ENCODE results near the gene PMM2.
A peak's percentile ranks its signal among the peaks of the same experiment; 100 is the strongest.
"Not testable (repeated sequence)": the region's sequence is repeated elsewhere in the genome, so short reads cannot be mapped to it uniquely, and the experiment has no call there.

The PMM2 gene

DNA sequence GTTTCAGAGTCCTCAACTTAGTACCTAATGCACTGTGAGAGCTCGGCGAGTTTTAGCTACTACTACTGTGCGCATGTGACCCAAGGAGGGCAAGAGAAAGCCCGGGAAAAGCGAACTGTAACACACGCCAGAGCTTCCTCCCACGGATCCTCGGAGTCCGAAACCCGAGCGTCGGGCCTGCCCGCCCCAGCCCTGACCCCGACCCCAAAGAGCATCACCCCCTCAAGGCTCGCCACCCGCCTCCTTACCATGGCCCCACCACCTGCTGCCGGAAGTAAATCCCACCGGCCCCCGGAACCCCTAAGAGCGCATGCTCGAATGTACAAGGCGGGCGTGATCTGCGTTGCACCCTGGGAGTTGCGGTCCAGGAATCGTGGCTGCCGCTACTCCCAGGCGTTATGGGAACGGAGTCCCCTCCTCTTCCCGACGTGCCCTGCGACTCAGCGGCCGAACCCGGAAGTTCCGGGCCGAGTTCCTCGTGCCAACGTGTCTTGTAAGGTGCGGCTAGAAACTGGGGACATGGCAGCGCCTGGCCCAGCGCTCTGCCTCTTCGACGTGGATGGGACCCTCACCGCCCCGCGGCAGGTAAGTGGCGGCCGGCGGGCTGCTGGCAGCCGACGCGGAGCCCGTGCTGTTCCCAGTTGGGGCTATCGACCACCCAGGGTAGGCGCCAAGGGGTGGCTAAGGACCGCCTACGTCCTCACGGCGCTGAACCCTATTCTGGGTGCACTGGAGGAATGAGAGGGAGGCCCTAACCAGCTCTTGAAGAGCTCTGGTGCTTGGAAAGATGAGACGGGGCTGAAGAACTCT, at the start of gene PMM2, which contains the start of gene TMEM186:
Gene PMM2 (plus strand): TSS at position 476 of the 810 bp plus-strand sequence. CDS start 44 bp downstream, at position 520.
Gene TMEM186 (minus strand): TSS at position 276 of the 810 bp plus-strand sequence. CDS start 25 bp downstream, at position 251.
- DNase-seq, result peak; percentile 91

DNA sequence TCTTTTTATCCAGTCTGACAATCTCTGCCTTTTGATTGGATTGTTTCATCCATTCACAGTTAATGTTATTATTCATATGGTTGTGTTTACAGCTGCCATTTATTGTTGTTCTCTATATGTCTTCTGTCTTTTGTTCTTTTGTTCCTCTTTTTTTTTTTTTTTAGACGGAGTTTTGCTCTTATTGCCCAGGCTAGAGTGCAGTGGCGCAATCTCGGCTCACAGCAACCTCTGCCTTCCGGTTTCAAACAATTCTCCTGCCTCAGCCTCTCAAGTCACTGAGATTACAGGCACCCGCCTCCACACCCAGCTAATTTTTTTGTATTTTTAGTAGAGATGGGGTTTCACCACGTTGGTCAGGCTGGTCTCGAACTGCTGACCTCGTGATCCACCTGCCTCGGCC, 48.7 kb upstream of the PMM2 start:
- not testable (repeated sequence) for DNase-seq

DNA sequence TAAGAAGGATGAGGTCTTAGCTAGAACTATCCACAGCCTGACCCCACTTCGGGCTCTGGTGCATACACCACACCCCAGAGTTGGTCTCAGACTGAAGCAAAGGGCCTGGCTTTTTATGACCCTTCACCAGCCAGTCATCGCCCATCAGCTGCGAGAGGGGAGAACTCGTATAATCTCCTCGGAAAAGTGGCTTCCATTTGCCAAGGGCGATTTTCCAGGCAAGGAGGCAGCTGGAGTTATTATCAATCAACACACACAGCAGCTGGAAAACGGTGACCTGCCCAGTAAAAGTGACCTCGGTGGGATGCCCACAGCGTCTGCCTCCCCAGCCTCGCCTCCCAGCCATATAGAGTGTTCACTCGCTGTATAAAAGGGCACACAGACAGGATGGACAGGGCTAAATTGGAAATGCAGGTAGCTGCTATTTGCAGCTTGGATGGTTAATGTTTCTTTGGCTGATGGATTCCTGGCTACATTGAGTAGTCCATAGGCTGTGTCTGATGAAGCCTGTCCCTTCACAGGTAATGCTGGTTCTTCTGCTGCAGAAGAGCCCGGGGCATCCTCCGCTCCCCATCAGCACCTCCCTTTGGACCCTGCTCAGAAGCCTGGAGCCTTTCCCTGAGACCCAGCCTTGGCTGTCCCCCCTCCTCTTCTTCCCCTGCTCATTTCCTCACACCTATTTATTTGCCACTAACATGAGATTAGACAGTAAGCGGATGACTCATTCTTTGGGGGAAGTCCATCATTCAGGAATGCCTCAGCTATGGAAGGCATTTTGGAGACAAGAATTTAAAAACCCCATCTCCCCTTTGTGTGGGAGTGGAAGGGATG, 45.9 kb upstream of the PMM2 start:
- DNase-seq, result peak; percentile 70

- no peak for DNase-seq
Measured at GRCh38 chr16:8752706-8753105, 44.9 kb upstream of the PMM2 start.

- no peak for DNase-seq
Measured at GRCh38 chr16:8753416-8754054, 44.1 kb upstream of the PMM2 start.

DNA sequence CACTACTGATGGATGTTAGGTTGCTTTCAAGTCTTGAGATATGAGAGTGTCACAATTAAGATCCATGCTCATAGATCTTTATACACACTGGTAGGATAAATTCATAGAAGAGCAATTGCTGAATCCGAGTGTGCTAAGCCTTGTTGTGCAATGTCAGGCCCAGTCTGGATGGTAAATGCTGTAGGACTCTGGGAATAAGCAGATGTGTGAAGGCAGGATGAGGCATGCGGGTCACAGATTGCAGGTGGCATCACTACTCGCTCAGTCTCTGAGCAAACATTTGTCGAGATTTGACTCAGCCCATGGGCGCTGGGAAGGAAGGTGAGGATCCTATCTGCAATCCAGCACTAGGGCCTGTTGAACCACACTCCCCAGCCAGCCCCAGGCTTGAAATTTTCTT, 40.9 kb upstream of the PMM2 start:
- DNase-seq, result no peak

DNA sequence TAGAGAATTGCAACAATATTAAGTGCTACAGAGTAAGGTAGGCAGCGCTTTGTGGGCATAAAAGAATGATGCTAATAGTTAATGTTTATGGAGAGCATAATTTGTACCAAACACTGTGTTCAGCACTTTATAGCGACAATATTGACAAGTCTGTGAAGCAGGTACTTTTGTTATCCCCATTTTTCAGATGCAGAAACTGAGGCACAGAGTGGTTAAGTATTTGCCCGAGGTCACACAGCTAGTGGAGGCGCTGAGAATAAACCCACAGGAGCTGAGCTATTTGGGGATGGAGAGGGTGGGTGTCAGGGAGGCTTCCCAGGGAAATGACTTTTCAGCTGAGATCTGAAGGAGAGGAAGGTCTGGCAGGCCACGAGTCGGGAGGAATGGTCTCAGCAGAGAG, 39.6 kb upstream of the PMM2 start:
- DNase-seq, result no peak

DNA sequence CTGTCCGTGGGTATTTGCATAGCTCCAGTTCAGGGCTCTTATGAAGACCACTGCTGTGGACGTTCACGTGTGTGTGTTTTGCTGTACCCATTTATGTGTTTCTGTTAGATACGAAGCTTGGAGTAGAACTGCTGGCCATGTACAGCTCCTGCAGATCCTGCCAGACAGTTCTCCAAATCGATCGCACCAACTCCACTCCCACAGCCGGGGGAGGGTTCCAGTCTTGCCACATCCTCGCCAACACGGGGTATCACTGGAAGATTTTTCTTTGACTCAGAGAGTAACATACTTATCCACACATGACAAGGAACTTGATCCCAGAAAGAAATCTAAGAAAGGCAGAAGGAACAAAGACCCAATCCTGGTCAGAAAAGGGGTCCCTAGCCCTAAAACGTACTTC, 37.6 kb upstream of the PMM2 start:
- DNase-seq, result no peak

GRCh38 chr16:8761078-8761477, 36.6 kb upstream of the PMM2 start:
- DNase-seq, result no peak

- DNase-seq, result no peak
Measured at GRCh38 chr16:8762254-8762653, 35.4 kb upstream of the PMM2 start.

- no peak for DNase-seq
Measured at GRCh38 chr16:8763083-8763482, 34.6 kb upstream of the PMM2 start.

- DNase-seq, result no peak
Measured at GRCh38 chr16:8763899-8764298, 33.7 kb upstream of the PMM2 start.

DNA sequence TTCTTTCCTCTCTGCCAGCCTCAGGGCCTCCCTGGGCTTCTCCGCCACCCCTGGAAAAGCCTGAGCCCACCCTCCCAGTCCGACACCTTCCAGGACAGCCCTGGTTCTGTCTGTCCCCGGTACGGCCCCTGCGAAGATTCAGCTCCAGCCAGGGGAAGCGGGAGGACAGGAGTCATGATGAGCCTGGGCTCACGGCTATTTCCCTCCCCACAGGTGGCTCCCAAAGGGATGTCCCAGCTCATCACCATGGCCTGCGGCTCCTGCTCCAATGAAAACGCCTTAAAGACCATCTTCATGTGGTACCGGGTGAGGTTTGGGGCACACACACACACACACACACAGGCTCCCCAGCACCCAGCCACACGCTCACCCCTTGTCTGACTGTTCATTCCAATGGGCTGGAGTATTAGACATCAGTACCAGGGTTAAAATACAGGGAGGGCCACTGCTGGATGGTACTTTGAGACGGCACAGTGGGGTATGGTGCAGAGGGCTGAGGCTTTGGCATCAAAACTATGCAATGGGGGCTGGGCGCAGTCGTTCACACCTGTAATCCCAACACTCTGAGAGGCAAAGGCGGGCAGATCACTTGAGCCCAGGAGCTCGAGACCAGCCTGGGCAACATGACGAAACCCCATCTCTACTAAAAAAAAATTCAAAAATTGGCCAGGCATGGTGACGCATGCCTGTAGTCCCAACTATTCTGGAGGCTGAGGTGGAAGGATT, 33.0 kb upstream of the PMM2 start:
- no peak for DNase-seq

GRCh38 chr16:8767176-8767575, 30.5 kb upstream of the PMM2 start:
- no peak for DNase-seq

DNA sequence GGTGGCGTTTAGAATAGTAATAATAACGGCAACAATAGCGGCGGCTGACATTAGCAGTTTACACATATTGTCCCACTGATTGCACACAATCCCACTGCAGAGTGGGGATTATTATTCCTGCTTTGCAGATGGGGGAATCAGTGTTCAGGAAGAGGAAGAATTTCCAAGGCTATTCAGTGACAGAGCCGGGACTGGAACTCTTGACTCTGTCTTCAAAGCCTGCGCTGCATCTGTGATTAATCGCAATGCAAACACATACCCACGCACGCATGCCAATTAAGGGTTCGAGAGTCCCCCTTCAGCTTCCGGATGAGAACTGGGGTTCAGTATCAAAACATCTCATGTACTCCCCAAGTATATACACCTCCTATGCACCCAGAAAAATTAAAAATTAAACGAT, 29.4 kb upstream of the PMM2 start:
- DNase-seq, result no peak

DNA sequence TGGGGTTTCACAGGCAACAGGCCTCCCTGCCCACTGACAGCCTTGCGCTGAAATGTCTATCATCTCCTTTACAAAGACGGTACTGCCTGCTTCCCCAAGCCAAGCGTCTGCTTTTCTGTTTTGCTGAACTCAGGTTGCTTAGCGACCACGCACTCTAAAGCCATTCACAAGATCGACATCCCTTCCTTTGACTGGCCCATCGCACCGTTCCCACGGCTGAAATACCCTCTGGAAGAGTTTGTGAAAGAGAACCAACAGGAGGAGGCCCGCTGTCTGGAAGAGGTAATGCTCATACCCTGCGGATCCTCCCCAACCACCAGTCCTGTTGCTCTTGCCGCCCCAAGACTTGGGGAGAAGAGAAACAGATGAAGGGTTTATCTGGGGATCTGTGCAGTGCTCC, 28.9 kb upstream of the PMM2 start:
- no peak for DNase-seq

DNA sequence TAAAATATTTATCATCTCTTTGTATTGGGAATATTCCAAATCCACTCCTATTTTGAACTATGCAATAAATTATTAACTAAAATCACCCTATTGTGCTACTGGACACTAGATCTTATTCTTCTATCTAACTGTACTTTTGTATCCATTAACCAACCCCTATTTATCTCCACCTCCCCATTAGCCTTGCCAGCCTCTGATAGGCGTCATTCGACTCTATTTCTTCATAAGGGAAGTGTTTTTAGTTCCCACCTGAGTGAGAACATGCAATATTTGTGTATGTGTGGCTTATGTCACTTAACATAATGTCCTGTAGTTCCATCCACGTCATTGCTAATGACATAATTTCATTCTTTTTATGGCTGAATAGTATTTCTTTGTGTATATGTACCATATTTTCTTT, 24.1 kb upstream of the PMM2 start:
- DNase-seq, result no peak

GRCh38 chr16:8774208-8774607, 23.4 kb upstream of the PMM2 start:
- DNase-seq, result no peak

DNA sequence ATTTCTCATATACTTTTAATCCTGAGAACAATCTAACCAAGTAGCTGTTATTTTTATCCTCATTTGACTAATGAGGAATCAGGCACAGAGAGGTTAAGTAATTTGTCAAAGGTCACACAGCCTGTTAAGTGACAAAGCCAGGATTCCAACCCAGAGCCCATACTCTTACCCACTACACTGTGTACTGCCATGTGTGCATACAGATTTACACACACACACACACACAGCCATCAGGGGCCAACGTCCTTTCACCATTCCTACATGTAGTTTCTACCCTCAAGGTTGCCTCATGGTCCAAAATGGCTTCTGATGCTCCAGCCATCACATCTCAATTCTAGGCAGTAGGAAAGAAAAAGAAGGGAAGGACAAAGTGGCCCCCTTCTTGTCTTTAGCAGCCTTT, 22.3 kb upstream of the PMM2 start:
- DNase-seq, result no peak

- no peak for DNase-seq
Measured at GRCh38 chr16:8776129-8776584, 21.5 kb upstream of the PMM2 start.

GRCh38 chr16:8777217-8777616, 20.4 kb upstream of the PMM2 start:
- no peak for DNase-seq

DNA sequence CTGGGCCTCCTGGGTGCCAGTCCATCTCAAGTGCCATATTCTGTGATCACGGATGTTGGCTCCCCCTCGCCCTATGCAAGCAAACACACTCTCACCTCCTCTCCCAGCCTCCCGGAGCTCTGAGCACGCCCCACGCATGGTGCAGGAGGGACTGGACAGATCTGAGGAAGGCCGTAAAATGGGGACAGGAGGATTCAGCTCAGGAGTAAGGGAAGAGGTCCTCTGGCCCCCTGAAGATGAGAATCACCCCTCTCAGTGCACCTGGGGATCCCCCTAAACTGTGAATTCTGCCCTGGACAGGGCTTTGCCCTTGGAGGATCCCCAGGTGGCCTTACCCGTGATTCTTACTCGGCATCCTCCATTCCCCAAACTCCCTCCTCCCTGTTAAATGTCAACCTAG, 15.8 kb upstream of the PMM2 start:
- DNase-seq, result no peak

- no peak for DNase-seq
Measured at GRCh38 chr16:8782673-8783072, 15.0 kb upstream of the PMM2 start.

Data from kidney glomerular epithelial cell (primary cell).